COR-L47 (cell line): ENCODE results near the gene JMJD1C.
"Not testable (repeated sequence)": the region's sequence is repeated elsewhere in the genome, so short reads cannot be mapped to it uniquely, and the experiment has no call there.

Experiments used
- DNase-seq: peaks from one replicate; lab custom pipeline; 2025; lab: John Stamatoyannopoulos, UW

The JMJD1C gene

GRCh38 chr10:63261496-63261895 lies 204.3 kb downstream of the JMJD1C start:
- DNase-seq = no peak

GRCh38 chr10:63260860-63261251 lies 204.9 kb downstream of the JMJD1C start:
- no peak for DNase-seq

GRCh38 chr10:63260103-63260859 lies 205.5 kb downstream of the JMJD1C start:
- DNase-seq = no peak

GRCh38 chr10:63258920-63259678 lies 206.7 kb downstream of the JMJD1C start:
- DNase-seq = no peak

GRCh38 chr10:63257778-63258177 lies 208.0 kb downstream of the JMJD1C start:
- no peak for DNase-seq

GRCh38 chr10:63256009-63256773 lies 209.6 kb downstream of the JMJD1C start:
- no peak for DNase-seq

GRCh38 chr10:63255316-63255715 lies 210.5 kb downstream of the JMJD1C start:
- no peak for DNase-seq

- DNase-seq = no peak
Observed at GRCh38 chr10:63253040-63253439, 212.7 kb downstream of the JMJD1C start.

GRCh38 chr10:63252095-63252762 lies 213.5 kb downstream of the JMJD1C start:
- no peak for DNase-seq

- no peak for DNase-seq
Observed at GRCh38 chr10:63250032-63250431, 215.7 kb downstream of the JMJD1C start.

GRCh38 chr10:63247771-63248170 lies 218.0 kb downstream of the JMJD1C start:
- no peak for DNase-seq

- no peak for DNase-seq
Observed at GRCh38 chr10:63246356-63246755, 219.4 kb downstream of the JMJD1C start.

- DNase-seq = no peak
Observed at GRCh38 chr10:63241841-63242281, 223.9 kb downstream of the JMJD1C start.

GRCh38 chr10:63240807-63241206 lies 225.0 kb downstream of the JMJD1C start:
- no peak for DNase-seq

- no peak for DNase-seq
Observed at GRCh38 chr10:63238501-63238900, 227.3 kb downstream of the JMJD1C start.

- DNase-seq = no peak
Observed at GRCh38 chr10:63237396-63237795, 228.4 kb downstream of the JMJD1C start.

- no peak for DNase-seq
Observed at GRCh38 chr10:63236113-63236935, 229.5 kb downstream of the JMJD1C start.

- not testable (repeated sequence) for DNase-seq
Observed at GRCh38 chr10:63235136-63235535, 230.6 kb downstream of the JMJD1C start.

GRCh38 chr10:63229161-63229560 lies 236.6 kb downstream of the JMJD1C start:
- DNase-seq = no peak

GRCh38 chr10:63228237-63228636 lies 237.5 kb downstream of the JMJD1C start:
- DNase-seq = no peak
